ENCODE measurements around the gene ABCD1. TPM values are rescaled to one million over a fixed set of nuclear protein-coding genes. Genes with fewer than 3 reads are reported as not detected.

ABCD1 gene
- total and polyA plus RNA-seq, 9 of the 15 experiments (the other 6 are each of a cell fraction or from before 2014, with no cell fraction given), result 0.07 to 6.9 (median 2.2) TPM

- 68% methylated on average over 9 of the region's 18 CpGs for WGBS (ENCODE audit: insufficient coverage, low coverage, missing lambda C conversion rate)
- H3K27me3 ChIP-seq (ENCODE audit: control insufficient read depth in 2 of 2, insufficient read depth in 2 of 2, low read length in 2 of 2), result no peaks in the 10 kb centered on the region
- H3K4me2 ChIP-seq (ENCODE audit: insufficient read depth, low read length), result no peak overlapping the region
- H3K9me3 ChIP-seq (replicated peaks; ENCODE audit: control insufficient read depth, insufficient read depth, low read depth, low read length), result no peaks in the 10 kb centered on the region
- H3K4me3 ChIP-seq, result no peak overlapping the region
- no peak overlapping the region for H2AFZ ChIP-seq (ENCODE audit: low read depth, low read length)
- intact Hi-C loops (cut with micrococcal nuclease), result no loop called here
- TF ChIP-seq ID3 (CRISPR knock-in tag; IDR thresholded peaks at IDR 0.05) (no peak), ID3 (tag; IDR thresholded peaks at IDR 0.05) (no peak)
- ChIA-PET POLR2A (no interaction called here), CTCF (ENCODE audit: low intra/inter-chr PET ratio) (no interaction called here)
- BruUV-seq (replicated peaks), result no TSS peak
- peak overlapping the region in 1 of 2 experiments; percentile 26; a peak in 1 of 4 replicates for H3K9ac ChIP-seq (ENCODE audit: insufficient read depth in 1 of 2, low read depth in 2 of 2, low read length in 2 of 2)
- H3K27ac ChIP-seq (ENCODE audit: extremely low read depth, low read depth, low read length), result no peak overlapping the region
- H3K9me1 ChIP-seq (ENCODE audit: control insufficient read depth, insufficient read depth, low read length), result no peaks in the 10 kb centered on the region
- no peaks in the 10 kb centered on the region for H4K20me1 ChIP-seq (replicated peaks; ENCODE audit: control insufficient read depth, insufficient read depth, low read length)
- FAIRE-seq (no peak), DNase-seq (ENCODE audit: extremely low read depth in 1 of 4, low spot score in 3 of 4) (no peak), ATAC-seq (no peak)
- H3K79me2 ChIP-seq (ENCODE audit: control insufficient read depth, insufficient read depth, low read length), result no peaks in the 10 kb centered on the region; the same call in 2 of the 3 replicates
- H3K36me3 ChIP-seq (ENCODE audit: control insufficient read depth, insufficient read depth, low read length), result no peaks in the 10 kb centered on the region
- in situ Hi-C loops (cut with MboI), result no loop called here
- H3K4me1 ChIP-seq (replicated peaks in 1 of 2; ENCODE audit: control insufficient read depth in 2 of 2, insufficient read depth in 2 of 2, low read length in 2 of 2), result peaks cover 0 to 92% of the 10 kb centered on the region in 2 experiments; a peak in 3 of 5 replicates
Measured at GRCh38 chrX:153770601-153771414, 46.2 kb downstream of the ABCD1 start.
